Measurements from ENCODE around the gene BRPF1. TPM values are rescaled to one million over a fixed set of nuclear protein-coding genes. Genes with fewer than 3 reads are reported as not detected.

The BRPF1 gene
- total RNA-seq, 1 donor from 2014 or later, result 18.7 TPM

GRCh38 chr3:9732740-9733115 lies 1.2 kb downstream of the BRPF1 start:
- DNase-seq (ENCODE audit: low read depth in 2 of 2), result peak; percentile 17 to 23

- DNase-seq (ENCODE audit: low read depth in 2 of 2), result no peak
Measured at GRCh38 chr3:9736831-9737230, 5.3 kb downstream of the BRPF1 start.

- no peak for DNase-seq (ENCODE audit: low read depth in 2 of 2)
Measured at GRCh38 chr3:9739181-9739580, 7.6 kb downstream of the BRPF1 start.

GRCh38 chr3:9742560-9742959 lies 11.0 kb downstream of the BRPF1 start:
- no peak for DNase-seq (ENCODE audit: low read depth in 2 of 2)

GRCh38 chr3:9743548-9743947 lies 12.0 kb downstream of the BRPF1 start:
- no peak for DNase-seq (ENCODE audit: low read depth in 2 of 2)

- DNase-seq (ENCODE audit: low read depth in 2 of 2), result no peak
Measured at GRCh38 chr3:9744162-9744561, 12.6 kb downstream of the BRPF1 start.

- no peak for DNase-seq (ENCODE audit: low read depth in 2 of 2)
Measured at GRCh38 chr3:9745521-9745920, 14.0 kb downstream of the BRPF1 start.

GRCh38 chr3:9746330-9746729 lies 14.8 kb downstream of the BRPF1 start:
- DNase-seq (ENCODE audit: low read depth in 2 of 2), result peak; percentile 48 to 70

- DNase-seq (ENCODE audit: low read depth in 2 of 2), result peak in 1 of 2 donors; percentile 72
Measured at GRCh38 chr3:9747267-9747666, 15.7 kb downstream of the BRPF1 start.

- no peak for DNase-seq (ENCODE audit: low read depth in 2 of 2)
Measured at GRCh38 chr3:9748031-9748430, 16.5 kb downstream of the BRPF1 start.

GRCh38 chr3:9749296-9749644 lies 17.7 kb downstream of the BRPF1 start:
- no peak for DNase-seq (ENCODE audit: low read depth in 2 of 2)

- peak; percentile 94 to 98 for DNase-seq (ENCODE audit: low read depth in 2 of 2)
Measured at GRCh38 chr3:9749645-9750555, 18.4 kb downstream of the BRPF1 start, which contains the start of gene OGG1. Gene OGG1, plus strand, starts transcription at chr3:9749952. Its CDS starts 335 bp downstream, at chr3:9750287.

GRCh38 chr3:9750556-9751411 lies 19.2 kb downstream of the BRPF1 start:
- peak in 1 of 2 donors; percentile 39 for DNase-seq (ENCODE audit: low read depth in 2 of 2)

GRCh38 chr3:9754678-9755077 lies 23.1 kb downstream of the BRPF1 start:
- peak in 1 of 2 donors; percentile 50 for DNase-seq (ENCODE audit: low read depth in 2 of 2)

- DNase-seq (ENCODE audit: low read depth in 2 of 2), result no peak
Measured at GRCh38 chr3:9757427-9757826, 25.9 kb downstream of the BRPF1 start.

GRCh38 chr3:9760779-9761505 lies 29.4 kb downstream of the BRPF1 start:
- no peak for DNase-seq (ENCODE audit: low read depth in 2 of 2)

- no peak for DNase-seq (ENCODE audit: low read depth in 2 of 2)
Measured at GRCh38 chr3:9761919-9762318, 30.4 kb downstream of the BRPF1 start.

GRCh38 chr3:9762871-9763270 lies 31.3 kb downstream of the BRPF1 start:
- no peak for DNase-seq (ENCODE audit: low read depth in 2 of 2)

- DNase-seq (ENCODE audit: low read depth in 2 of 2), result no peak
Measured at GRCh38 chr3:9765865-9766264, 34.3 kb downstream of the BRPF1 start.

GRCh38 chr3:9767418-9767817 lies 35.9 kb downstream of the BRPF1 start:
- no peak for DNase-seq (ENCODE audit: low read depth in 2 of 2)

GRCh38 chr3:9768141-9768775 lies 36.7 kb downstream of the BRPF1 start:
- no peak for DNase-seq (ENCODE audit: low read depth in 2 of 2)
